Lower leg skin (tissue), 3 donors: ENCODE data around the gene DNMBP.

Experiments used
- CTCF ChIP-seq, 3 donors: fragments of 450-650 bp; IDR thresholded peaks; one replicate each; pipeline ENCODE4 v1.5.1; 2016; ENCODE audit warnings: antibody characterized with exemption in 3 of 3, mild to moderate bottlenecking in 3 of 3, moderate library complexity in 2 of 3
- POLR2A ChIP-seq, 2 donors: fragments of 450-650 bp; IDR thresholded peaks; one replicate each; pipeline ENCODE4 v1.6.1; 2016 to 2017; ENCODE audit warnings: antibody characterized with exemption in 2 of 2, mild to moderate bottlenecking in 1 of 2, moderate library complexity in 1 of 2

- no peak for TF ChIP-seq CTCF (IDR thresholded peaks at IDR 0.05)
- no peak for TF ChIP-seq POLR2A (IDR thresholded peaks at IDR 0.05)
These were observed 26.3 kb downstream of the DNMBP start for GRCh38 chr10:99983280-99983988.
